ENCODE measurements around the gene PURA. TPM values are rescaled to one million over a fixed set of nuclear protein-coding genes. Genes with fewer than 3 reads are reported as not detected.

PURA gene
- total RNA-seq, 2 donors from 2014 or later: 29.1 to 34.6 TPM

- 9 to 27% methylated on average over 1 of the region's 1 CpG for WGBS, 2 donors
- intact Hi-C loops (cut with DNase I): no loop called here
- Histone ChIP-seq H3K27me3 (no peaks in the 10 kb centered on the region), H3K9me3 (no peaks in the 10 kb centered on the region), H3K36me3 (replicated peaks in 1 of 2; ENCODE audit: insufficient read depth in 1 of 2, low read depth in 2 of 2) (no peaks in the 10 kb centered on the region), H3K4me1 (no peaks in the 10 kb centered on the region), H3K4me3 (no peak overlapping the region), H3K27ac (peak overlapping the region in 2 of 4 donors; percentile 14 to 31)
- ATAC-seq (peak; percentile 59), DNase-seq (no peak)
- TF ChIP-seq POLR2A (IDR thresholded peaks at IDR 0.05): no peak
- no peak for TF ChIP-seq CTCF (IDR thresholded peaks at IDR 0.05)
These were observed 20.7 kb upstream of the PURA start for GRCh38 chr5:140093179-140093578.

DNA sequence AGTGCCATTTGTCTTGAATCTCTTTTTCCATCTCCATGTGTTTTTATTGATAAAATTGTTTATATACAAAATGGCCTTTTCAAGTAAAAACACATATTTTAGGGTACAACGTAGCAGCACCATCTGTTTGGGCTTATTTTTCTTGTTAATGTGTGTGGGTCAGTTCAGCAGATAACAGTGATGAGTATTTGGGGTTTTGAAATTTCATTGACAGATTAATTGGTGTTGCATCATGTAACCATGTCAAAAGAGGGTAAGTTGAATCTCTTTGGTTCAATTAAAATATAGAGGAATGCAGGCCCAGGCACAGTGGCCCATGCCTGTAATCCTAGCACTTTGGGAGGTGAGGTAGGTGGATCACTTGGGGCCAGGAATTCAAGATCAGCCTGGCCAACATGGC lies 20.0 kb upstream of the PURA start:
- Histone ChIP-seq H3K27me3 (no peaks in the 10 kb centered on the region), H3K27ac (peak overlapping the region in 2 of 4 donors; percentile 6 to 31), H3K36me3 (replicated peaks in 1 of 2; ENCODE audit: insufficient read depth in 1 of 2, low read depth in 2 of 2) (no peaks in the 10 kb centered on the region), H3K9me3 (no peaks in the 10 kb centered on the region), H3K4me3 (no peak overlapping the region), H3K4me1 (no peaks in the 10 kb centered on the region)
- DNase-seq (no peak), ATAC-seq (no peak)
- WGBS, 2 donors: 69 to 79% methylated on average over 1 of the region's 1 CpG
- intact Hi-C loops (cut with DNase I): no loop called here
- TF ChIP-seq POLR2A (IDR thresholded peaks at IDR 0.05): no peak
- TF ChIP-seq CTCF (IDR thresholded peaks at IDR 0.05): no peak

DNA sequence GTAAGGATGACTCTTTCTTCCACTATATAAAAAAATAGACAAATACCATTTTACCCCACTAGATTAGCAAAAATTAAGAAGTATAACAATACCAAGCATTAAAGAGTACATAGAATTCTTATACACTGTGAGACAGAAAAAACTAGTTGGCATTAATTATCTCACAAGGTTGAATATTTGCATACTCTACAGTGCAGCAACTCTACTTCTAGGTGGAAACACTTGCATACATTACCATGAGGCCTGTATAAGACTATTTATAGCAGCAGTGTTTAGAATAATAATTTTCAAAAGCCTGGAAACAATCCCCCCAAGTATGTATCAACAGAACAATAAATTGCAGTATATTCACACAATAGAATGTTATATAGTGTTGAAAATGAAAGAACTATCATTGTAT lies 19.0 kb upstream of the PURA start:
- intact Hi-C loops (cut with DNase I): no loop called here
- no peaks in the 10 kb centered on the region for H3K27me3 ChIP-seq
- no peak overlapping the region for H3K27ac ChIP-seq
- no peaks in the 10 kb centered on the region for H3K36me3 ChIP-seq (replicated peaks in 1 of 2; ENCODE audit: insufficient read depth in 1 of 2, low read depth in 2 of 2)
- H3K4me3 ChIP-seq: no peak overlapping the region
- no peaks in the 10 kb centered on the region for H3K9me3 ChIP-seq
- no peak for DNase-seq
- H3K4me1 ChIP-seq: no peaks in the 10 kb centered on the region
- ATAC-seq: no peak
- TF ChIP-seq POLR2A (IDR thresholded peaks at IDR 0.05) (no peak), CTCF (IDR thresholded peaks at IDR 0.05) (no peak)

GRCh38 chr5:140101179-140101578 lies 12.7 kb upstream of the PURA start:
- Histone ChIP-seq H3K27me3 (no peaks in the 10 kb centered on the region), H3K36me3 (replicated peaks in 1 of 2; ENCODE audit: insufficient read depth in 1 of 2, low read depth in 2 of 2) (no peaks in the 10 kb centered on the region), H3K27ac (no peak overlapping the region), H3K4me3 (no peak overlapping the region), H3K4me1 (peaks cover 6% of the 10 kb centered on the region), H3K9me3 (no peaks in the 10 kb centered on the region)
- TF ChIP-seq POLR2A (IDR thresholded peaks at IDR 0.05) (no peak), CTCF (IDR thresholded peaks at IDR 0.05) (no peak)
- ATAC-seq (no peak), DNase-seq (no peak)
- intact Hi-C loops (cut with DNase I): no loop called here
- WGBS, 2 donors: 92 to 100% methylated on average over 1 of the region's 1 CpG

GRCh38 chr5:140103154-140103553 lies 10.8 kb upstream of the PURA start:
- no peak overlapping the region for H3K4me3 ChIP-seq
- WGBS, 2 donors: 65 to 88% methylated on average over 1 of the region's 1 CpG

More at GRCh38 chr5:140103154-140103553, 10.8 kb upstream of the PURA start:
- Histone ChIP-seq H3K27me3 (no peaks in the 10 kb centered on the region), H3K4me1 (peaks cover 18% of the 10 kb centered on the region), H3K36me3 (replicated peaks in 1 of 2; ENCODE audit: insufficient read depth in 1 of 2, low read depth in 2 of 2) (no peaks in the 10 kb centered on the region), H3K27ac (no peak overlapping the region), H3K9me3 (no peaks in the 10 kb centered on the region)
- TF ChIP-seq CTCF (IDR thresholded peaks at IDR 0.05) (no peak), POLR2A (IDR thresholded peaks at IDR 0.05) (no peak)
- ATAC-seq (no peak), DNase-seq (no peak)
- intact Hi-C loops (cut with DNase I): no loop called here

All from body of pancreas (tissue), 4 donors.